Forelimb muscle (tissue), 1 donor: ENCODE results near the gene ZC3H12D. TPM values are rescaled to one million over a fixed set of nuclear protein-coding genes. Genes with fewer than 3 reads are reported as not detected.
"Not testable (repeated sequence)": the region's sequence is repeated elsewhere in the genome, so short reads cannot be mapped to it uniquely, and the experiment has no call there.

Experiments used
- DNase-seq: peaks from one replicate; pipeline ENCODE4 v3.0.0-alpha.2; 2013; ENCODE audit warnings: low read depth
- polyA plus RNA-seq: library from polyadenylated mRNA; unstranded; fragments of 120-200 nt; gene quantifications from one replicate; pipeline ENCODE4 v1.2.1, GENCODE V29; 2013; ENCODE audit not compliant: insufficient read length

ZC3H12D gene
- polyA plus RNA-seq, 1 donor: 0.35 TPM

DNA sequence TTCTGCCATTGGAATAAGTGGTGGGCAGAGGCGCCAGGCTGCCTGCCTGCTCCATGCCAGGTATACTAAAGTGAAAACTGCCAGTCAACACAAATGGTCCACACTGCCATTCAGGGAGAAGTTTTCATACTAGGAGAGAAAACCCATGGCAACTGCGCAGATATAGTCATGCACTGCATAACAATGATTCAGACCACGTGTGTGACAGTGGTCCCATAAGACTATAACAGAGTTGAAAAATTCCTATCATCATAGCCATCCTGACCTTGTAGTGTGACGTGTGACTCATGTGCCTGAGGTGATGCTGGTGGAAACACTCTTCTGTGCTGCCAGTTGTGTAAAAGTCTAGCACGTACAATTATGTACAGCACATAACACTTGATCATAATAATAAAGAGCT is 25.1 kb downstream of the ZC3H12D start:
- DNase-seq: no peak

DNA sequence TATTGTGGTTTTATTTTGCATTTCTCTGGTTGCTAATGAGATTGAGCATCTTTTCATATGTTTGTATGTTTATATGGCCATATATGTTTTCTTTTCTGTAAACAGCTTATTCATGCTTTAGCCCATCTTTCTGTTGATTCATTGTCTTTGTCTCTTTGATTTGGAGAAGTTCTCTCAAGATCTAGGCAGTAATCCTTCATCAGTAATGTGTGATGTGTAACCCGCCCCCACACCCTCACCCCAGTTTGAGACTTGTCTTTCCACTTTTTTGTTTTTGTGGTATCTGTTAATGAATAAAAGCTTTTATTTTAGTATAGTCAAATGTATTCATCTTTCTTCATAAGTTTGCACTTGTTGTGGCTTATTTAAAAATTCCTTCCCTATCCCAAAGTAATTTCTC is 26.0 kb downstream of the ZC3H12D start:
- DNase-seq: no peak

DNA sequence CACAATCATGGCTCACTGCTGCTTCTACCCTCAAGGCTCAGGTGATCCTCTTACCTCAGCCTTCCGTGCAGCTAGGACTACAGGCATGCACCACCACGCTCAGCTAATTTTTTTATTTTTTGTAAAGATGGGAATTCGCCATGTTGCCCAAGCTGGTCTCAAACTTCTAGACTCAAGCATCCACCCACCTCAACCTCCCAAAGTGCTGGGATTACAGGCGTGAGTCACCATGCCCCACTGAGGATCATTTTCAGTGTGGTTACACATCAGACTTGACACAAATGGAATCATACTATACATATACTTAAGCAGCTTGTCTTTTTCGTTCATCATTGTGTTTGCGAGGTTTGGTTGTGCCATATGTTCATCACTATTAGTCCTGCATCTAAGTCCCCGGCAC is 26.6 kb downstream of the ZC3H12D start:
- DNase-seq: no peak

DNA sequence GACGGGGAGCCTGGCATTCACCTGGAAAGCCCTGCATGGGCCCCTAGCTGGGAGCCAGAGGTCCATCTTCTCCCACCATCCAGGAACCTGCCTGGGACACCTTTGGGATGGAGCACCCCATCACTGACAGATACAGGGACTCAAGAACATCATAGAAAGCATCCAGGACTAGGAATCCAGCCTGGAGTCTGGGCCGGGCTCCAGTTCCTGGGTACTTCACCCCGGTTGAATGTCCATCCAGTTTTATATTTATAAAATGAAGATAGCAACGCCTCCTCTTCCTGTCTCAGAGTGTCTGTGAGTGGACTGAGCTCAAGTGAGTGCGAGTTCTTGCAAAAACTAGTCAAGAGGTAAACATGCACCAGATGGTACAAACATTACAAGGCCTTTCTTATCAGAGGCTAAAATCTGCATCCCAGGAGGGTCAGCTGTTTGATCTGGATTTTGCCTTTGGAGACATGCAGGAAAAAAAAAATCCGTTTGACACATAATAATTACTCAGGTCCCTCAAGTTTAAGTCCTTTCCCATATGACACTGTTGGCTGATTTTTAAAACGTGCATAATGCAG is 27.4 kb downstream of the ZC3H12D start:
- no peak for DNase-seq

DNA sequence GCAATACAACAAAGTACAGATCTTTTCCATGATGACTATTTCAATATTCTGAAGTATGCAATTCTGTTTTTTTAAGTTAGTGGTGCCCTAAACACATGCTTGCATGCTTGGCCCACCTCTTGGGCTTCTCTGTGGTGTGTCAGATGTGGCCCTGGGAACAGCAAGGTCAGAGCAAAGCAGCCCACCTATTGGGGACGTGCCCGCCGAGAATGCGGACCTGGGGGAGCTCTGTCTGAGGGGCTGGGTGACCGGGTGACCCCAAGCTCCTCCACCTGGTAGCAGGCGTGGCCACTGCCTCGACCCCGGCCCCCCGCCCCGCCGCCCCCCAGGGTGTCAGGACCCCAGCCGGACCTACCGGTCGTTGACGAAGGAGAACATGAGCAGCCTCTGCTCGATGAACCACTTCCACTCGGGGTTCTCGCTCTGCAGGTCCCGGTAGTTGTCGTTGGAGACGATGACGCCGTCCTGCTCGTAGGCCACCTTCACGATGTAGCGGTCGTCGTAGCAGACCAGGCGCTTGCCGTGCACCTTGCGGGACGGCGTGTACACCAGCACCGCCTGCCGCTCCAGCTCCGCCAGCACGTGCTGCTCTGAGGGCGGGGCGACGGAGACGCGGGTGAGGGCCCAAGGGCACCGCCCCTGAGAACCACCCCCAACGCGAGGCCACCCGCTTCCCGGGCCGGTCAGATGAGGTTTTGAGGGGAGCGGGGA is 28.3 kb downstream of the ZC3H12D start:
- DNase-seq: no peak

DNA sequence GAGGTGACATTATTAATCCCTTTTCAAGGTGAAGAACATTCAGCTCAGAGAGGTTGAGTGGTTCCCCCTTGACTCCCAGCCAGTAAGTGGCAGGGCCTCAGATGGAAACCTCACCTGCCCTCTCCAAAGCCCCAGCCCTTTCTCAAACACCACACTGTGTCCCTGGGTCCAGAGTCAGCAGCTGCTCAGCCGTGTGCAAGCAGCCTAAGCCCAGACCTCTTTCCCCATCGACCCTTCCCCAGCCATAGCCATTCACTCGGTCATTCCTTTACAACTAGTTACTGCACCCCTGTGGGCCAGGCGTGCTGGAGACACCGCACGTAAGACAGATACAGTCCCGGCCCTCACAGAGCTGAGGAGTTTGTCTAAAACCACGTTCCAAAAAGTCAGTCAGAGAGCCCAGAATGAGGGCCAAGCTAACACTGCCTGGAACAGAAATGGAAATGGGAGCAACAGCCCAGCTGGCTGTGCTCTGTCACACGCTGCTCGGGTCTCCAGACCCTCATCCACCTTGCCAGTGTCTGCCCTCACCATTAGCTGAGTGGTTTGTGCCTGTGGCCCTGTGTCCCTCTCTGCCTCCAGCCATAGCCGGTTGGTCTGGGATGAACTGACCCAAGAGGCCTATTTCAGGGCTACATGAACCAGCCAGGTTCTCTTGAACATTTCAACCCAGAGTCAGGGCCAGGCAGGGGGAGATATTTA is 29.6 kb downstream of the ZC3H12D start:
- no peak for DNase-seq

DNA sequence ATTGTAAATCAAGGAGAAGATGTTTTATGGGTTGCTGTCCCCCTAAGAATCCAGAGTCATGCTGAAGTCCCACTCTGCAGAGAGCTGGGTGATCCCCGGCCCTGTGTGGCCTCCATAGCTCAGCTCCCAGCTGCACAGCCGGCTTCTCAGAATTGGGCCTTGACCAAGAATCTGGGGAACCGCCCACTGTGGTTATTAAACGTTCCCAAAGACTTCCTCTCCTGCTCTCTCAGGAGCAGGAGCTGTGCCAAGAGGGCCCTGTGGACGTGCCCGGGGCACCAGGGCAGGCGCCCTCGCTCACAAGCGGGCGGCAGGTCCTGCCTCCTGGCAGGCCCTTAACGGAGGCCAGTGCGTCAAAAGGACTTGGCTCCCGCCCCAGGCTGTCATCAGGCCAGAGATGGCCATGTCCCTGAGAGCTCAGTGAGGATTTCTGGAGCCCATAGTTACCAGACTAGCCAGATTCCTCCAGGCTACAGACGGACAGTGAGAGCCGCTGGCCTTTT is 30.4 kb downstream of the ZC3H12D start:
- peak; percentile 54 for DNase-seq

DNA sequence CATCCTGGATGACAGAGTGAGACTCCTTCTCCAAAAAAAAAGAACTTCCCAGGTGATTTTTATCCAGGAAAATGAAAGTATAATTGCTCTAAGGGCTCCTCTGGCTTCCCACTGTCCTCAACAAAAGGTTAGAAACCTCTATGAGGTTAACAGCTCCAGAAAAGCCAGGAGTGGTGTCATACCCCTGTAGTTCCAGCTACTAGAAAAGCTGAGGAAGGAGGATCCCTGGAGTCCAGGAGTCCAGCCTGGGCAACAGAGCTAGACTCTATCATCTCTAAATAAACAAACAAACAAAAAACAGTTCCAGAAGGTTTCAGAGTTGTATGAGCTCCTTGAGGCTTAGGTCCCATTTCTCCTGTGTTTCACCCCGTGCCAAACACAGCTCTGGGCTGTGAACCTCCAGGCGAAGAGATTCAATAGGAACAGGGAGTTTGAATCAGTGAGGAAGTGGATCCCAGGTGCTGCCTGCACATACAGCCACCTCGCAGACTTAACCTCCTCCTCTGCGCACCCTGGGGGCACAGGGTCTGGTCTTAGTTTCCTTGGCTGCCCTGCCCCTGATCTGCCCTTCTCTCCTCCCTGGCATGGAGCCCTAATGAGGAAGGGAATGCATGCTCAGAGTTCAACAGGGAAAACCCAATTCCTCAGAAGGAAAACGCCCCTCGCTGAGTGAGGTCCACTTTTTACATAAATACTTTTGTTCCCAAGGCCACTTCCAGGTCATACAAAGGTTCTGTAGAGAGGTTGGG is 31.0 kb downstream of the ZC3H12D start:
- no peak for DNase-seq

DNA sequence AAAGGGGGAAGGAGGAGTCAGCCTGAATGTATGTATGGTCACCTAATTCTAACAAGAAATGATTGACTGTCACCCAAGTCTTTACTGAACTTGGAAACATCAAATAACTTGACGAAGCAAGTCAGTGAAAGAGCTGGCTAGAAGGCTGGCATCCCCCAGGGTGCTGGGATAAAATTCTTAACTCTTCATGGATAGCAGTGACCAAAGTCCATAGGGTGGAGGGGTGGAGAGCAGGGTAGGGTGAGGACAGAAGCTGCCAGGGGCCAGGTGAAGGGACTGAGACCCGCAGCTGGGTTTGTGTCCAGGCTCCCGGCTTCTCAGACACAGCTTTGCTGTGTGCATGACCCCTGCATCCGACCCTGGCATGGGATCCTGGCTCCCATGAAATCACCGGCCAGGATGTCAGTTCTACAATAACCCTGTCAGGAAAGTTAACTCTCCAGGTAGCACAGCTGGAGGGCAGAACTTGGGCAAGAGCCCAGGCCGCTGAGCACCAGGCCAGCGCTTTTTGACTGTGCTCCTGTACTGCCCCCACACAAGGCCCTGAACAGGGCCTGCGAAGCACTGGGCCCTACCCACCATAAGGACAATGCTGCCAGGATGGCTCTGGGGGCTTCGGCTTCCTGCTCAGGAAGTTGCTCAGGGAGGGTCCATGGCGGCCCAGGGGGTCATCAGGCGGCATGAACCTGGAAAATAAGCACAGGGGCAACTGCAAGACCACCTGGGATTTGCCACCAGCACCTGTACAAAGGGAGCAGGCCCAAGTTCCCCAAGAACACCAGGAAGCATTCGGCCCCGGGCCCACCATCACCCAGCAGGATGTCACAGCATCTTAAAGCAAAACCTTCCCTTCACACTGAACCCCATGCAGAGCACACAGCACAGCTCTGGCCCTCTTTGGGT is 32.5 kb downstream of the ZC3H12D start:
- no peak for DNase-seq

DNA sequence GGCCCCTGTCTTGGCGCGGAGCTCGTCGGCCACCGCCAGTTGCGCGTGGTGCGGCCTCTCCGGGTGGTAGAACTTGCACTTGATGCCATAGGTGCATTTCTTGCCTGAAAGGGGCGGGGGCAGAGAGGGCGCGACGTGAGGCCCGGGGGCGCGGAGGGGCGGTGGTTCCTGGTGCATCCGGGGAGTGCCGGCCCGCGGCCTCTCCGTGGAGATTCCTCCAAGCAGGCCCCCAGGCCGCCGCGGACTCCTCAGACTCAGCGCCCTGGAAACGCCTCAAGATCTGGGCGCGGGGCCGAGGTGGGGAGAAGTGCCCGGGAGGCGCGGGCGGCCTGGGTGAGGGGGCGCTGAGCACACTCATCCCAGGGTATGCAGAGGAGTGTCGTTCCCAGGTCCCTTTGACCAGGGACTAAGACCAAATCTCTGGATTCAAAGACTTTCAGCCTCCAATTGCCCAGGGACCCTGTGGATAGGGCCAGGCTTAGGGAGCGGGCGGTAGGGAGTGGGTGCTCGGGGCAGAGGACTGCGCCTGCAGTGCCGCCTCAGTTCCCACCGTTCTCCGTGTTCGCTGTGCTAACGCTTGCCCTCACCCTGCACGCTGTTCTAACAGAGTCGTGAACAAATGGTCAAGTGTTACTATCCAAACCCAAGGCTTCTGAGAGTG is 33.3 kb downstream of the ZC3H12D start:
- no peak for DNase-seq

DNA sequence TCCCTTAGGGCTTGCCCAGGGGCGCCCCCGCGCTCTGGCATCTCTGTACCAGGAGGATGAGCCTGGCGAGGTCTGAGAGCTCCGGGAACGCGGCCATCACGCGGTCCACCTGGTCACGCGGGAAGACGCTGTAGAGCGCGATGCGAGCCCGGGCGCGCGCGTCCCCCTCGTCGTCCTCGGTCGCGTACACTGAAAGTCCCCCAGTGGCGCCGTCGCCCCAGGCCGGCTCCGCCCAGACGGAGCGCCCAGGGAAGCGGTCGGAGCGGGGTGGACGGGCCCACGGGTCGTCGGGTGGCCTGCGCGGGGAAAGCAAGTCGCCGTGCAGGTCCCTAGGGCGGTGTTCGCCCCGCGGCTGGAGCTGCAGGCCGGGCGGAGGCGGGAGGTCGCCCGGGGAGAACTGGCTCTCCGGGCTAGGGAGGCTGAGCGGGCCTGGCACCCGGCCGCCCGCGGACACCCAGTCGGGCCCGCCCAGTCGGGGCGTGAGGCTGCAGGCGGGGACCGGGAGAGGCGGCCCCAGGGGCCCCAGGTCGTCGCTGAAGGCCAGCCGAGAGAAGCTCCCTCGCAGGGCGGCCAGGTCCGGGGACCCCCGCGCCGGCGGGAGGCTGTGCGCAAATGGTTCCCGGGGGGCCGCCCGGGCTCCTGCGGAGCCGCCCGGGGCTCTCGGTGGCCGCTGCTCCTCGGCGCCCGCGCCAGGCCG is 34.0 kb downstream of the ZC3H12D start:
- DNase-seq: no peak

DNA sequence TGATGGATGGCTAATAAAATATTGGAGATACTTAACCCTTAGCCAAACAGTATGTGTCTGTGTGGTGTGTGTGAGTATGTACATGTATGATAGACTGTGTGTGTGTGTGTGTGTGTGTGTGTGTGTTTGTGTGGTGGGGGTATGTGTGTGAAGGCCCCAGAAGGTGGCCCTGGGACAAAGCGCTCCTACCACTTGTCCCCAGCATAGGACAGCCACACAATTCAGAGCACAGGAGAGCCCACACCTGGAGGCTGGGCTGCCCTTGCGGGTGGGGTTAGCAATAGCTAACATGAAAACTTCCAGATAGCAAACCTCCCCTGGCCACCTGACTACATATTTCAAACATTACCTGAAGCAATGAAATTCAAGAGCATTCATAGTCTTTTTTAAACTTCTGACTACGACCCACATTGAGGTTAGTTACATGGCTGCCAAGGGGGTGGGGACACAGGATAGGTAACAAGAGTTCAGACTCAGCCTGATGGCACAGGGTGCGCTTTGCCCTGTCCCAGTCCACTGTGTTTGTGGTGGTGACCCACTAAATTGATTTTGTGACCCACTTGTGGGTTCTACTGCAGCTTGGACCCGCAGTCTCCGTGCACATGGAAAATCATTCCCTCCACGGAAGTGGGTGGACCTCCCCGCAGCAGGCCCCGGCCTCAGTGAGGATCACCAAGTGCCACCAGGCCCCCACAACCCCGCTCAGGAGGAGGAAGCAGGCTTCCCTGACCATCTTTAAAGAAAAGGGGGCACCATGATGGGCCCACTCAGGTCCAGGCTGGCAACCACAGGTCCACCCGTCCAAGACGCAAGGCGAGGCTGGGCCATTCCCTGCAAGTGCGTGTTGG is 34.8 kb downstream of the ZC3H12D start:
- DNase-seq: no peak

DNA sequence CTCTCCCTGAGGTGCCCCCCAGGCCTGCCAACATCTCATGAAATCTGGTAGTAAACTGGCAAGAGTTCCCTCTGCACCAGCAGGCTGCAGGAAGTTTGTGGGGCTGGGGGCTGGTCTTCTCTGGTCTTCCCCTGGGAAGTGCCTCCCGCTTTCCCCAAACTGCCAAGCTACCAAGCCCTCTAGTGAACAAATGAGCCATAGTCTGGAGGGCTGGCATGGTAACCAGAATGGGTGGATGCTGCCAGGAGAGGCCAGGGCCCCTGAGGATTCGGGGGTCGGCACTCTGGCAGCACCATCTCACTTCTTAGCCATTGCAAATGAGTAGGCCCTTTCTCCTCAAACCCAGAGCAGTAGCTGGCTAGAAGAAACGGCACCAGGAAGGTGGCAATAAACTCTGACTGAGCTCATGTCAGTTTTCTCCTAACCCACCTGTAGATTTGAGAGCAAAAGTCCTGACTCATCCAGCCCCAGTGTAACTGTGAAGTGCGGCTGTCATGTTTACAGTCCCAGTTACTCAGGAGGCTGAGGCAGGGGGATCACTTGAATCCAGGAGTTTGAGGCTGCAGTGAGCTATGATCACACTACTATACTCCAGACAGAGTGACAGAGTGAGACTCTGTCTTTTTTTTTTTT is 35.9 kb downstream of the ZC3H12D start:
- no peak for DNase-seq

DNA sequence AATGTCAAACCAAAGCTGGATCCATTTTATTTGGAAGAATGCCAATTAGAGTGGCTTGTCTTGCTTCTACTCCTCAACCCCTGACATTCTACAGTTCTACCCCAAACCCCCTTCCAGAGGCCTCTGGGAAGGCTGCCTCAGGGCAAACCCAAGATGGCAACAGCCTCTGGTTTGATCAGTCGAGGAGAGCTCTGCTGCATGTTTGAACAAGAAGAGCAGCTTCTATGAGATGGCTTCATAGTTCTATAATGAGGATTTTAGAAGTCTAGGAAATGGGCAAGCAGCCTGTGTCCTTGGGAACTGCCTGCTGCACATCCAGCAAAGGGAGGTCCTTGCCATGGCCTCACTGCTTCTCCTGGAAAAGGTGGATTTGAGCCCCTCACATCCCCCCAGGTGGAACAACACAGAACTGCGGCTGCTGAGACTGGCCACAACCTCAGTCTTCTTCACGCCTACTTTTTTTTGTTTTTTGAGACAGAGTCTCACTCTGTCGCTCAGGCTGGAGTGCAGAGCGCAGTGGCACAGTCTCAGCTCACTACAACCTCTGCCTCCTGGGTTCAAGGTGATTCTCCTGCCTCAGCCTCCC is 37.9 kb downstream of the ZC3H12D start:
- DNase-seq: no peak

DNA sequence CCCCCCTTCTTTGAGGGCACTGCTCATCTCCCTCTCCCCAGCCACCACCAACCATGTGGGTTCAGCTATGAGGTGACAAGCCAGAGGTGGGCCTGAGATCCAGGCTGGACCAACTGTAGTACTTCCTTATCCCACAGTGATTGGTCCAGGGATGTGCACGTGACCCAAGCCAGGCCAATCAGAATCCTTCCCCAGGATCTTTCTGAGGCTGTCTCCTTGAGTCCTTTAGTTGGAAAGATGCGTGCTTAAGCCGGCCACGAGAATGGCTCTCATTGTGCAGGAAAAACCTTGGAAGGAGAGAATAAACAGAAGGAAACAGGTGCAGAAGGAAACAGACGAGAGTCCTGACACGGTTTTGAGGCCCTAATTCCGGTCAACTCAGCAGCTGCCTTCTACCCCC is 39.2 kb downstream of the ZC3H12D start:
- DNase-seq: no peak

DNA sequence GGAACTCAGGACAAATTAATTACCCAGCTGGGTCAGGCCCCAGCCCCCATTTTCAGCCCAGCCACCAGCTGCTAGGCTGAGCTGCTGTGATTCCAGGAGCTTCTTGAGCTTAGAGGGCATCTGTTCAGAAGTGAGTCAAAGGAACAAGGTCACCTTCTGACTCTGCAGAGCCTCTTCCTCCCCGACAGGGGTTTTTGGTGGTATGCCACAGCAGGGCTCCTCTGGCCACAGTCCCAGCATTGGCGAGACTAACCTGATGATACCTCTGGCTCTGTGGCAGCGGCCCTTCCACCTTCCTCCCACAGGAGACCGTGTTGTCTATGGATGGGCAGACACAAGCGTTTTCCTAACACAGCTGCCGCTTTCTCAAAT is 39.7 kb downstream of the ZC3H12D start:
- no peak for DNase-seq

DNA sequence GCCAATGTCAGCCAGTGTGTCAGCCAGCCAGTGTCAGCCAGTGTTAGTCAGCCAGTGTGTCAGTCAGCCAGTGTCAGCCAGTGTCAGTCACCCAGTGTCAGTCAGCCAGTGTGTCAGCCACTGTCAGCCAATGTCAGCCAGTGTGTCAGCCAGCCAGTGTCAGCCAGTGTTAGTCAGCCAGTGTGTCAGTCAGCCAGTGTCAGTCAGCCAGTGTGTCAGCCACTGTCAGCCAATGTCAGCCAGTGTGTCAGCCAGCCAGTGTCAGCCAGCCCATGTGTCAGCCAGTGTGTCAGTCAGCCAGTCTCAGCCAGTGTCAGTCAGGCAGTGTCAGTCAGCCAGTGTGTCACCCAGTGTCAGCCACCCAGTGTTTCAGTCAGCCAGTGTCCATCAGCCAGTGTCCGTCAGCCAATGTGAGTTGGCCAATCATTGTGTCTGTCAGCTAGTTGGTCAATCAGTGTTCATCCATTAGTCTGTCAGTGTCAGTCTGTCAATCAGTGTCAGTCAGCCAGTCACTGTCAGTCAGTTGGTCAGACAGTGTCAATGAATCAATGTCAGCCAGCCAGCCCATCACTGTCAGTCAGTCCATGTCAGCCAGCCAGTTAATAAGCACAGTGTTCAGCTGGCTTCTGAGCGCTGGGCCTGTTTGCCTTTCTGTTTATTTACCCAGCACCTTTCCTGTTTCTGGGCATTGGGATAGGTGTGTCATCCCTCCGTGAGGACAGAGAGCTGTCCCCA is 40.3 kb downstream of the ZC3H12D start:
- DNase-seq: not testable (repeated sequence)
